Activated B cell treated with CpG ODN at 0.5 μM for 24 hours (primary cell): ENCODE results near the gene DAGLB. TPM values are rescaled to one million over a fixed set of nuclear protein-coding genes. Genes with fewer than 3 reads are reported as not detected.
"Not testable (repeated sequence)": the region's sequence is repeated elsewhere in the genome, so short reads cannot be mapped to it uniquely, and the experiment has no call there.

Experiments used
- ATAC-seq: fragments of 200-7000 bp; cut with Tn5 transposase; one replicate; pipeline ENCODE4 v1.10.0; 2021; ENCODE audit warnings: low read depth, mild to moderate bottlenecking, moderate library complexity
- CTCF ChIA-PET: fragments of 350-600 bp; sonication (Branson Sonifier 250); formaldehyde crosslinking; loops from one replicate; lab custom pipeline; 2021; ENCODE audit warnings: antibody characterized with exemption; lab: Charles Lee
- POLR2A ChIA-PET: fragments of 350-600 bp; sonication (Branson Sonifier 250); formaldehyde crosslinking; loops from one replicate; lab custom pipeline; 2021; ENCODE audit warnings: antibody characterized with exemption; lab: Charles Lee
- DNase-seq: peaks from one replicate; pipeline ENCODE4 v3.0.0; 2022
- H3K27ac Mint-ChIP-seq: one replicate; pipeline ENCODE4 v1.8.0; 2020; ENCODE audit warnings: mixed read lengths
- H3K27me3 Mint-ChIP-seq: one replicate; pipeline ENCODE4 v1.8.0; 2021; ENCODE audit warnings: mixed read lengths
- H3K36me3 Mint-ChIP-seq: one replicate; pipeline ENCODE4 v1.8.0; 2021; ENCODE audit warnings: low read depth, mixed read lengths
- H3K4me1 Mint-ChIP-seq: one replicate; pipeline ENCODE4 v1.8.0; 2021; ENCODE audit warnings: mixed read lengths
- H3K4me3 Mint-ChIP-seq: one replicate; pipeline ENCODE4 v1.8.0; 2020; ENCODE audit warnings: mild to moderate bottlenecking, mixed read lengths
- H3K9me3 Mint-ChIP-seq: one replicate; pipeline ENCODE4 v1.8.0; 2020; ENCODE audit warnings: mixed read lengths
- CTCF ChIP-seq: fragments of 200-600 bp; IDR thresholded peaks from one replicate; pipeline ENCODE4 v1.8.0; 2022; ENCODE audit warnings: antibody characterized with exemption, mild to moderate bottlenecking
- intact Hi-C: fragments of 100-400 bp; cut with micrococcal nuclease; formaldehyde crosslinking; loops from one replicate; pipeline ENCODE4 v1.15.1; 2024
- total RNA-seq: library from RNA; stranded (reverse); gene quantifications from 2 replicates; pipeline ENCODE4 v1.2.3, GENCODE V29; 2022

DAGLB gene
- total RNA-seq, 1 donor from 2014 or later: 18.3 TPM

GRCh38 chr7:6399351-6399750, 48.4 kb downstream of the DAGLB start:
- Mint-ChIP-seq H3K27me3 (no peaks in the 10 kb centered on the region), H3K4me1 (peaks cover 21% of the 10 kb centered on the region), H3K9me3 (no peaks in the 10 kb centered on the region), H3K27ac (no peak overlapping the region), H3K36me3 (peaks cover 69% of the 10 kb centered on the region), H3K4me3 (no peak overlapping the region)
- ATAC-seq (no peak), DNase-seq (no peak)
- intact Hi-C loops: no loop called here
- no peak for TF ChIP-seq CTCF
- ChIA-PET POLR2A (no interaction called here), CTCF (no interaction called here)

GRCh38 chr7:6398943-6399342, 48.8 kb downstream of the DAGLB start:
- no peak for TF ChIP-seq CTCF
- ChIA-PET CTCF (no interaction called here), POLR2A (no interaction called here)
- H3K27me3 Mint-ChIP-seq: no peaks in the 10 kb centered on the region
- no peak overlapping the region for H3K4me3 Mint-ChIP-seq
- H3K9me3 Mint-ChIP-seq: no peaks in the 10 kb centered on the region
- peaks cover 70% of the 10 kb centered on the region for H3K36me3 Mint-ChIP-seq
- ATAC-seq (no peak), DNase-seq (no peak)
- intact Hi-C loops: no loop called here
- no peak overlapping the region for H3K27ac Mint-ChIP-seq
- peaks cover 25% of the 10 kb centered on the region for H3K4me1 Mint-ChIP-seq

GRCh38 chr7:6397759-6398495, 49.8 kb downstream of the DAGLB start:
- H3K27me3 Mint-ChIP-seq, DNase-seq, intact Hi-C loops, H3K9me3 Mint-ChIP-seq, H3K27ac Mint-ChIP-seq, CTCF ChIA-PET, ATAC-seq, H3K4me3 Mint-ChIP-seq, POLR2A ChIA-PET: not testable (repeated sequence)
- Mint-ChIP-seq H3K36me3 (peaks cover 71% of the 10 kb centered on the region), H3K4me1 (peaks cover 36% of the 10 kb centered on the region)

GRCh38 chr7:6395898-6396595, 51.7 kb downstream of the DAGLB start:
- H3K4me1 Mint-ChIP-seq: peaks cover 42% of the 10 kb centered on the region
- no peaks in the 10 kb centered on the region for H3K27me3 Mint-ChIP-seq
- TF ChIP-seq CTCF: no peak
- no peaks in the 10 kb centered on the region for H3K9me3 Mint-ChIP-seq
- POLR2A ChIA-PET: interaction anchor here (0.8 to 1.0 kb wide), 2 partner anchors 13 to 52 kb away, joined by 3 to 8 read pairs; partner anchors contain the start of gene DAGLB
- peaks cover 72% of the 10 kb centered on the region for H3K36me3 Mint-ChIP-seq
- CTCF ChIA-PET: no interaction called here
- ATAC-seq: no peak
- H3K27ac Mint-ChIP-seq: peak overlapping the region; percentile 48
- intact Hi-C loops: no loop called here
- DNase-seq: no peak
- H3K4me3 Mint-ChIP-seq: peak overlapping the region; percentile 20

GRCh38 chr7:6394114-6394513, 53.6 kb downstream of the DAGLB start:
- ATAC-seq (no peak), DNase-seq (no peak)
- Mint-ChIP-seq H3K4me3 (no peak overlapping the region), H3K9me3 (no peaks in the 10 kb centered on the region), H3K36me3 (peaks cover 59% of the 10 kb centered on the region), H3K27ac (no peak overlapping the region), H3K4me1 (peaks cover 42% of the 10 kb centered on the region), H3K27me3 (no peaks in the 10 kb centered on the region)
- no peak for TF ChIP-seq CTCF
- POLR2A ChIA-PET: no interaction called here
- intact Hi-C loops: no loop called here
- CTCF ChIA-PET: no interaction called here
